Mesenchymal stem cell (in vitro differentiated cells and primary cell): ENCODE measurements around the gene NFATC2.
"Not testable (repeated sequence)": the region's sequence is repeated elsewhere in the genome, so short reads cannot be mapped to it uniquely, and the experiment has no call there.

ENCODE experiments used
- DNase-seq: peaks from one replicate; pipeline ENCODE4 v3.0.0-alpha.2; 2013
- H2AFZ ChIP-seq: one replicate; pipeline ENCODE4 v1.6.1; 2013; ENCODE audit warnings: low read depth, mild to moderate bottlenecking, control low read depth, inconsistent platforms, low read length, moderate library complexity
- H2AK5ac ChIP-seq: 2 replicates; pipeline ENCODE4 v1.6.1; 2013; ENCODE audit warnings: low read length, moderate library complexity, mild to moderate bottlenecking, inconsistent platforms; ENCODE audit not compliant: severe bottlenecking
- H2BK120ac ChIP-seq: one replicate; pipeline ENCODE4 v1.6.1; 2013; ENCODE audit warnings: low read depth, mild to moderate bottlenecking, inconsistent platforms, low read length, moderate library complexity
- H2BK12ac ChIP-seq, 2 experiments: one replicate each; pipeline ENCODE4 v1.6.1; 2013; ENCODE audit warnings: inconsistent platforms in 2 of 2, low read length in 2 of 2, mild to moderate bottlenecking in 2 of 2, moderate library complexity in 2 of 2, control low read depth in 1 of 2
- H2BK15ac ChIP-seq: one replicate; pipeline ENCODE4 v1.6.1; 2013; ENCODE audit warnings: mild to moderate bottlenecking, low read depth, inconsistent platforms; ENCODE audit not compliant: poor library complexity, severe bottlenecking
- H2BK5ac ChIP-seq: 2 replicates; pipeline ENCODE4 v1.6.1; 2013; ENCODE audit warnings: low read depth, mild to moderate bottlenecking, low read length, control low read depth, inconsistent platforms; ENCODE audit not compliant: poor library complexity, severe bottlenecking
- H3K14ac ChIP-seq, 2 experiments: one replicate each; pipeline ENCODE4 v1.6.1; 2013; ENCODE audit warnings: inconsistent platforms in 2 of 2, low read length in 2 of 2, control low read depth in 1 of 2, mild to moderate bottlenecking in 1 of 2, moderate library complexity in 1 of 2
- H3K18ac ChIP-seq, 2 experiments: one replicate each; pipeline ENCODE4 v1.6.1; 2013; ENCODE audit warnings: inconsistent platforms in 2 of 2, low read length in 2 of 2, control low read depth in 1 of 2, low read depth in 1 of 2, mild to moderate bottlenecking in 1 of 2
- H3K23ac ChIP-seq, 2 experiments: one replicate each; pipeline ENCODE4 v1.6.1; 2013; ENCODE audit warnings: inconsistent platforms in 2 of 2, low read length in 2 of 2, mild to moderate bottlenecking in 2 of 2, moderate library complexity in 2 of 2, control low read depth in 1 of 2
- H3K27ac ChIP-seq: 2 replicates; pipeline ENCODE4 v1.5.1; 2013; ENCODE audit warnings: mild to moderate bottlenecking, moderate library complexity, low read length, control low read depth, inconsistent platforms; ENCODE audit not compliant: poor library complexity, severe bottlenecking
- H3K27me3 ChIP-seq, 2 experiments: 2 replicates each; pipeline versions ENCODE4 v1.6.1 to v1.7.0; 2013; ENCODE audit warnings: low read length in 2 of 2, mild to moderate bottlenecking in 2 of 2, moderate library complexity in 2 of 2, control low read depth in 1 of 2, inconsistent platforms in 1 of 2; ENCODE audit not compliant: control insufficient read depth in 1 of 2, insufficient read depth in 1 of 2
- H3K36me3 ChIP-seq, 2 experiments: 2 replicates each; pipeline versions ENCODE4 v1.6.1 to v1.7.0; 2013; ENCODE audit warnings: low read length in 2 of 2, control low read depth in 1 of 2, inconsistent platforms in 1 of 2, low read depth in 1 of 2, mild to moderate bottlenecking in 1 of 2; ENCODE audit not compliant: insufficient read depth in 2 of 2, control insufficient read depth in 1 of 2
- H3K4ac ChIP-seq, 2 experiments: one replicate each; pipeline ENCODE4 v1.6.1; 2013; ENCODE audit warnings: inconsistent platforms in 2 of 2, low read length in 2 of 2, mild to moderate bottlenecking in 2 of 2, moderate library complexity in 2 of 2, control low read depth in 1 of 2, low read depth in 1 of 2
- H3K4me1 ChIP-seq: 2 replicates; pipeline ENCODE4 v1.6.1; 2013; ENCODE audit warnings: low read depth, low read length, control low read depth; ENCODE audit not compliant: control insufficient read depth, insufficient read depth
- H3K4me2 ChIP-seq: 2 replicates; pipeline ENCODE4 v1.6.1; 2013; ENCODE audit warnings: low read length, mild to moderate bottlenecking, inconsistent platforms; ENCODE audit not compliant: poor library complexity, severe bottlenecking
- H3K4me3 ChIP-seq, 2 experiments: 2 replicates each; pipeline versions ENCODE4 v1.5.1 to v1.7.0; 2013; ENCODE audit warnings: low read length in 2 of 2, mild to moderate bottlenecking in 2 of 2, control low read depth in 1 of 2, low read depth in 1 of 2; ENCODE audit not compliant: insufficient read depth in 1 of 2
- H3K79me1 ChIP-seq: replicated peaks from 2 replicates; pipeline ENCODE4 v1.6.1; 2013; ENCODE audit warnings: mild to moderate bottlenecking, control low read depth, low read length, inconsistent platforms; ENCODE audit not compliant: poor library complexity, severe bottlenecking
- H3K9ac ChIP-seq: 2 replicates; pipeline ENCODE4 v1.7.0; 2013; ENCODE audit warnings: mild to moderate bottlenecking, low read length, moderate library complexity
- H3K9me3 ChIP-seq: 2 replicates; pipeline ENCODE4 v1.7.0; 2013; ENCODE audit warnings: mild to moderate bottlenecking, low read length; ENCODE audit not compliant: control insufficient read depth
- H4K8ac ChIP-seq: one replicate; pipeline ENCODE4 v1.6.1; 2013; ENCODE audit warnings: inconsistent platforms, mild to moderate bottlenecking, low read length, moderate library complexity
- H4K91ac ChIP-seq: one replicate; pipeline ENCODE4 v1.6.1; 2013; ENCODE audit warnings: mild to moderate bottlenecking, low read length, inconsistent platforms
- WGBS: methylation state at CpG from one replicate; pipeline ENCODE4 v1.1.7; 2013; ENCODE audit warnings: mixed read lengths; 5-methylcytosine and 5-hydroxymethylcytosine counted together

NFATC2 gene

DNA sequence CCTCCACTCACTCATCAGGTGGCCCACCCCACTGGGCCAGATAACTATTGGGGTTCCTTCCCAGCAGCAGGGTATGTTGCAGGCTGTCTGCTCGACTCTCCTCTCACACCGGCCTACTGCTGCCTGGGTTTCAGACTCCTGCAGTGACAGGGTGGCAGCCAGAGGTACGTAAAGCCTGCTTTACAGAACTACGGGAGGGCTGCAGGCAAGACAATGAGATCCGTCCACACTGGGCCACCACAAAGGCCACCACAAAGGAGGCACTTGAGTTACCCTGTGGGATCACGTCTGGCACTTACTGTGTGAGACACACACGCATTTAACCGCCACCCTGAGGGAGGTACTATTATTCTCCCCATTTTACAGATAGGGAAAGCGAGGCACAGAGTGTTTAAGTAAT is 78.5 kb downstream of the NFATC2 start:
- no peak overlapping the region for H3K9ac ChIP-seq
- H2AK5ac ChIP-seq = no peak overlapping the region
- no peak for DNase-seq
- H3K27me3 ChIP-seq = no peaks in the 10 kb centered on the region
- H3K4me3 ChIP-seq = no peak overlapping the region
- no peak overlapping the region for H3K23ac ChIP-seq
- H2BK15ac ChIP-seq = no peak overlapping the region
- H3K9me3 ChIP-seq = no peaks in the 10 kb centered on the region
- H2AFZ ChIP-seq = no peak overlapping the region
- peak overlapping the region in 1 of 2 experiments; percentile 67 for H2BK12ac ChIP-seq
- H3K4me2 ChIP-seq = no peak overlapping the region
- H3K4ac ChIP-seq = no peak overlapping the region
- H4K8ac ChIP-seq = no peak overlapping the region
- H3K36me3 ChIP-seq = no peaks in the 10 kb centered on the region
- H3K79me1 ChIP-seq = no peaks in the 10 kb centered on the region
- peak overlapping the region in 1 of 2 experiments; percentile 61 for H3K18ac ChIP-seq
- WGBS = 92% methylated on average over 9 of the region's 9 CpGs
- no peak overlapping the region for H3K27ac ChIP-seq
- H3K4me1 ChIP-seq = no peaks in the 10 kb centered on the region
- H2BK5ac ChIP-seq = no peak overlapping the region
- H4K91ac ChIP-seq = no peak overlapping the region
- no peak overlapping the region for H2BK120ac ChIP-seq
- no peak overlapping the region for H3K14ac ChIP-seq

DNA sequence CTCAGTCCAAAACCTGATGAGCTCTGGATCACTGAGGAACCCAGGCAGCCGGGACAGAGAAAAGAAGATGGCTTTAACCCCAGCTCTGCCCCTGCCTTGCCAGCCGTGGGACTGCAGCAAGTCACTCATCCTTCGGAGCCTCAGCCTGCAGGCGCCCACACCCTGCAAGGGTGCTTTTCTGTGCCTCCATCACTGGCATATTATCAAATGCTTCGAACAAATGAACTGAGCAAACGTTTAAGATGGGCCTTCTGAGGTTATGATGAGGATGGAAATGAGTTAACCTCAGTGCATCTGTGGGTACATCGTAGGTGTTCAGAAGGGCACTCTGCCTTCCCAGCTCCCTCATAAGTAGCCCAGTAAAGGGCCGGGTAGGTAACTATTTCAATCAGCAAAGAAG is 79.0 kb downstream of the NFATC2 start:
- no peak overlapping the region for H2AK5ac ChIP-seq
- no peak overlapping the region for H4K8ac ChIP-seq
- H3K79me1 ChIP-seq = no peaks in the 10 kb centered on the region
- H3K9ac ChIP-seq = no peak overlapping the region
- H3K4me1 ChIP-seq = no peaks in the 10 kb centered on the region
- H3K18ac ChIP-seq = no peak overlapping the region
- no peak overlapping the region for H3K14ac ChIP-seq
- H3K9me3 ChIP-seq = no peaks in the 10 kb centered on the region
- no peak overlapping the region for H2AFZ ChIP-seq
- H3K23ac ChIP-seq = no peak overlapping the region
- H3K4me3 ChIP-seq = no peak overlapping the region
- H3K4me2 ChIP-seq = no peak overlapping the region
- H2BK5ac ChIP-seq = no peak overlapping the region
- no peak overlapping the region for H3K27ac ChIP-seq
- 95% methylated on average over 8 of the region's 8 CpGs for WGBS
- H2BK120ac ChIP-seq = no peak overlapping the region
- H2BK15ac ChIP-seq = no peak overlapping the region
- no peak overlapping the region for H2BK12ac ChIP-seq
- no peaks in the 10 kb centered on the region for H3K36me3 ChIP-seq
- no peak overlapping the region for H4K91ac ChIP-seq
- no peaks in the 10 kb centered on the region for H3K27me3 ChIP-seq
- no peak overlapping the region for H3K4ac ChIP-seq
- no peak for DNase-seq

- Histone ChIP-seq H2BK120ac (no peak overlapping the region), H3K27me3 (no peaks in the 10 kb centered on the region), H2BK12ac (peak overlapping the region in 1 of 2 experiments; percentile 64), H3K4ac (peak overlapping the region in 1 of 2 experiments; percentile 49), H3K14ac (peak overlapping the region in 1 of 2 experiments; percentile 79), H3K9me3 (no peaks in the 10 kb centered on the region), H3K18ac (peak overlapping the region in 1 of 2 experiments; percentile 74), H2AFZ (peak overlapping the region; percentile 20), H4K8ac (peak overlapping the region; percentile 20), H2BK5ac (no peak overlapping the region), H3K79me1 (no peaks in the 10 kb centered on the region), H2AK5ac (no peak overlapping the region), H3K23ac (peak overlapping the region in 1 of 2 experiments; percentile 83), H3K4me2 (no peak overlapping the region), H3K4me3 (no peak overlapping the region), H2BK15ac (no peak overlapping the region), H3K36me3 (no peaks in the 10 kb centered on the region), H4K91ac (peak overlapping the region; percentile 8), H3K27ac (no peak overlapping the region), H3K9ac (peak overlapping the region; percentile 25), H3K4me1 (peaks cover 1% of the 10 kb centered on the region)
- DNase-seq = peak; percentile 56
- 76% methylated on average over 12 of the region's 12 CpGs for WGBS
These were observed 79.8 kb downstream of the NFATC2 start for GRCh38 chr20:51462566-51463276.

- WGBS = 98% methylated on average over 5 of the region's 5 CpGs
- H3K4ac ChIP-seq, H3K36me3 ChIP-seq, H3K23ac ChIP-seq, H3K18ac ChIP-seq, H3K79me1 ChIP-seq, H3K9me3 ChIP-seq, H3K14ac ChIP-seq, H3K9ac ChIP-seq, H3K4me1 ChIP-seq, H2BK15ac ChIP-seq, H2AFZ ChIP-seq, H2BK120ac ChIP-seq, H3K4me3 ChIP-seq, H4K8ac ChIP-seq, H2BK5ac ChIP-seq, H3K4me2 ChIP-seq, DNase-seq, H3K27me3 ChIP-seq, H3K27ac ChIP-seq, H2AK5ac ChIP-seq, H4K91ac ChIP-seq, H2BK12ac ChIP-seq: not testable (repeated sequence)
These were observed 80.7 kb downstream of the NFATC2 start for GRCh38 chr20:51461846-51462245.
